Measurements from ENCODE around the gene SLC26A6. TPM values are rescaled to one million over a fixed set of nuclear protein-coding genes. Genes with fewer than 3 reads are reported as not detected.

The SLC26A6 gene
- total and polyA plus RNA-seq, 2 donors (not counting 1 experiment from before 2014, with no cell fraction given): 22.5 to 26.7 TPM

- Histone ChIP-seq H3K4me3 (ENCODE audit: control extremely low read depth in 1 of 5, extremely low read depth in 1 of 5, insufficient read depth in 1 of 5, low read depth in 2 of 5, low read length in 4 of 5) (no peak within 1 kb of the TSS), H3K27me3 (replicated peaks in 1 of 4; ENCODE audit: control extremely low read depth in 1 of 4, control insufficient read depth in 3 of 4, insufficient read depth in 4 of 4, low read length in 3 of 4) (no peaks in the 10 kb centered on the region), H3K4me2 (replicated peaks; ENCODE audit: low read depth, low read length, poor library complexity, severe bottlenecking) (no peak within 1 kb of the TSS), H3K79me2 (ENCODE audit: control insufficient read depth, insufficient read depth, low read length) (no peaks in the 10 kb centered on the region), H3K4me1 (ENCODE audit: control insufficient read depth in 2 of 2, insufficient read depth in 2 of 2, low read length in 2 of 2) (no peaks in the 10 kb centered on the region), H3K36me3 (replicated peaks in 1 of 2; ENCODE audit: control extremely low read depth in 1 of 2, control insufficient read depth in 1 of 2, extremely low read depth in 1 of 2, insufficient read depth in 2 of 2, low read length in 1 of 2) (no peaks in the 10 kb centered on the region), H3K9ac (ENCODE audit: low read length) (no peak within 1 kb of the TSS), H4K20me1 (ENCODE audit: control insufficient read depth, insufficient read depth, low read length, poor library complexity, severe bottlenecking) (no peaks in the 10 kb centered on the region), H3K27ac (ENCODE audit: low read length in 2 of 2) (no peak within 1 kb of the TSS), H3K9me3 (ENCODE audit: control extremely low read depth in 1 of 3, control insufficient read depth in 2 of 3, insufficient read depth in 1 of 3, low read length in 2 of 3) (peaks cover 0 to 22% (median 16%) of the 10 kb centered on the region in 3 donors), H2AFZ (ENCODE audit: insufficient read depth, low read depth, low read length, poor library complexity, severe bottlenecking) (no peak within 1 kb of the TSS)
- ATAC-seq (ENCODE audit: low read depth) (no peak), DNase-seq (no peak)
- no peak for TF ChIP-seq EZH2 (IDR thresholded peaks at IDR 0.05; ENCODE audit: borderline replicate concordance, insufficient read depth, low read depth, low read length, poor library complexity, severe bottlenecking)
- no peak within 1 kb of the TSS for H3K4me3 Mint-ChIP-seq
- no peaks in the 10 kb centered on the region for H3K4me1 Mint-ChIP-seq
- ChIA-PET CTCF (interaction anchor here (0.7 to 0.9 kb wide), 2 partner anchors 221 to 280 kb away, joined by 3 read pairs; no protein-coding TSS in a partner anchor), POLR2A (no interaction called here)
- WGBS (ENCODE audit: insufficient coverage): 97% methylated on average over 19 of the region's 19 CpGs
- no peaks in the 10 kb centered on the region for H3K27me3 Mint-ChIP-seq
- intact Hi-C loops (cut with micrococcal nuclease): no loop called here
- H3K27ac Mint-ChIP-seq: no peak within 1 kb of the TSS
- H3K9me3 Mint-ChIP-seq (ENCODE audit: insufficient read depth): no peaks in the 10 kb centered on the region
These were observed 13.8 kb downstream of the SLC26A6 start, which contains the start of gene TMEM89 for GRCh38 chr3:48621461-48621869. TSS of gene TMEM89 (minus strand) at chr3:48621769. CDS start at chr3:48621756, 13 bp downstream.

GRCh38 chr3:48619541-48620524, 15.4 kb downstream of the SLC26A6 start:
- Histone ChIP-seq H3K4me1 (ENCODE audit: control insufficient read depth in 2 of 2, insufficient read depth in 2 of 2, low read length in 2 of 2) (no peaks in the 10 kb centered on the region), H2AFZ (ENCODE audit: insufficient read depth, low read depth, low read length, poor library complexity, severe bottlenecking) (no peak overlapping the region), H3K79me2 (ENCODE audit: control insufficient read depth, insufficient read depth, low read length) (no peaks in the 10 kb centered on the region), H3K9ac (ENCODE audit: low read length) (no peak overlapping the region), H3K36me3 (replicated peaks in 1 of 2; ENCODE audit: control extremely low read depth in 1 of 2, control insufficient read depth in 1 of 2, extremely low read depth in 1 of 2, insufficient read depth in 2 of 2, low read length in 1 of 2) (no peaks in the 10 kb centered on the region), H4K20me1 (ENCODE audit: control insufficient read depth, insufficient read depth, low read length, poor library complexity, severe bottlenecking) (no peaks in the 10 kb centered on the region), H3K27ac (ENCODE audit: low read length in 2 of 2) (no peak overlapping the region), H3K4me3 (ENCODE audit: control extremely low read depth in 1 of 5, extremely low read depth in 1 of 5, insufficient read depth in 1 of 5, low read depth in 2 of 5, low read length in 4 of 5) (no peak overlapping the region), H3K9me3 (ENCODE audit: control extremely low read depth in 1 of 3, control insufficient read depth in 2 of 3, insufficient read depth in 1 of 3, low read length in 2 of 3) (peaks cover 0 to 22% (median 16%) of the 10 kb centered on the region in 3 donors), H3K27me3 (replicated peaks in 1 of 4; ENCODE audit: control extremely low read depth in 1 of 4, control insufficient read depth in 3 of 4, insufficient read depth in 4 of 4, low read length in 3 of 4) (no peaks in the 10 kb centered on the region), H3K4me2 (replicated peaks; ENCODE audit: low read depth, low read length, poor library complexity, severe bottlenecking) (no peak overlapping the region)
- no peaks in the 10 kb centered on the region for H3K27me3 Mint-ChIP-seq
- CTCF ChIA-PET: no interaction called here
- no peaks in the 10 kb centered on the region for H3K4me1 Mint-ChIP-seq
- DNase-seq (no peak), ATAC-seq (ENCODE audit: low read depth) (no peak)
- H3K9me3 Mint-ChIP-seq (ENCODE audit: insufficient read depth): no peaks in the 10 kb centered on the region
- no peak overlapping the region for H3K4me3 Mint-ChIP-seq
- 90% methylated on average over 6 of the region's 7 CpGs for WGBS (ENCODE audit: insufficient coverage)
- POLR2A ChIA-PET: no interaction called here
- no peak overlapping the region for H3K27ac Mint-ChIP-seq
- no peak for TF ChIP-seq CTCF (IDR thresholded peaks at IDR 0.05)
- TF ChIP-seq EZH2 (IDR thresholded peaks at IDR 0.05; ENCODE audit: borderline replicate concordance, insufficient read depth, low read depth, low read length, poor library complexity, severe bottlenecking): no peak
- intact Hi-C loops (cut with micrococcal nuclease): no loop called here

Data from B cell (primary cell).